ENCODE results near the gene GPHN.

Gene GPHN

DNA sequence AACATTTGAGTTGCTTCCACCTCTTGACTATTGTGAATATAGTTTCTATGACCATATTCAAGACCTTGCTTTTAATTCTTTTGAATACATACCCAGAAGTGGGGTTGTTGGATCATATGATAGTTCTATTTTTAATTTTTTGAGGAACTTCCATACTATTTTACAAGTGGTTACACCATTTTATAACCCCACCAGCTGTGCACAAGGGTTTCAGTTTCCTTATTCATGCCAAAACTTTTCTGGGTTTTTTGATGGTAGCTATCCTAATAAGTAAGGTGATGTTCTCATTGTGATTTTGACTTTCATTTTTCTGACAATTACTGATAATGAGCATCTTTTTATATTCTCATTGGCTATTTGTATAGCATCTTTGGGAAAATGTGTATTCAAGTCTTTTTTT is 571.9 kb downstream of the GPHN start:
- DNase-seq, result no peak

GRCh38 chr14:67108230-67108629 is 600.3 kb downstream of the GPHN start:
- no peak for DNase-seq

- no peak for DNase-seq
Observed at GRCh38 chr14:67111022-67111421, 603.1 kb downstream of the GPHN start.

GRCh38 chr14:67112344-67112743 is 604.4 kb downstream of the GPHN start:
- DNase-seq, result no peak

GRCh38 chr14:67127174-67127573 is 619.2 kb downstream of the GPHN start:
- no peak for DNase-seq

DNA sequence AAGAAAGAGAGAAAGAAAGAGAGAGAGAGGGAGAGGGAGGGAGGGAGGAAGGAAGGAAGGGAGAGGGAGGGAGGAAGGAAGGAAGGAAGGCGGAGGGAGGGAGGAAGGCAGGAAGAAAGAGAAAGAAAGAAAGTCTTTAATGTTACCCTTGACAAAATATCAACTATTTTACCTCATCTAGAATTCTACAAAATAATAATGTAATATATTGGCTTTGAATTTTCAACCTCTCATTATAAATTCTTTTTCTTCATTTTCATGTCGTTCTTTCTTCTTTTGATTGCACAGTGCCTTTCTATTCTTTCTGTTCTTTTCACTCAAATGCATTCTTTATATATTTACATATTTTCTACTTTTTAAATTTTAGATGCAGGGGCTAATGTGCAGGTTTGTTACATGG is 621.8 kb downstream of the GPHN start:
- DNase-seq, result no peak

GRCh38 chr14:67131691-67132090 is 623.7 kb downstream of the GPHN start:
- no peak for DNase-seq

DNA sequence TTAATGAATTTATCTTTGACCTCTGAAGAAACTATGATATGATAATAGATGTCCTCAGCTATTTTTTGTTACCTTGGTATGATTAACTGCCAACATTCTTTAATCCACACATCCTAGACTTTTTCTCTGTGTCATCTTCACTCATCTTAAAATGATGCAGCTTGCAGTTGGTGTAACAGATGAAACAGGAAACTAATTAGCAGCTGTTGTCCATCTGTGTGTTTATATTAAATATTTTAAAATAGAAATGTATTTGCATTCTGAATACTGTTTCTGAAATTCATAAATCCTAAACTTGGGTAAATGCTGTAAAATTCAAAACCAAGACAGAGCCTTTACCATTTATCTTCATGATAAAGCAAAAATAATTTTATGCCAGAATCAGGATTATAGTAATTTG is 625.2 kb downstream of the GPHN start:
- no peak for DNase-seq

DNA sequence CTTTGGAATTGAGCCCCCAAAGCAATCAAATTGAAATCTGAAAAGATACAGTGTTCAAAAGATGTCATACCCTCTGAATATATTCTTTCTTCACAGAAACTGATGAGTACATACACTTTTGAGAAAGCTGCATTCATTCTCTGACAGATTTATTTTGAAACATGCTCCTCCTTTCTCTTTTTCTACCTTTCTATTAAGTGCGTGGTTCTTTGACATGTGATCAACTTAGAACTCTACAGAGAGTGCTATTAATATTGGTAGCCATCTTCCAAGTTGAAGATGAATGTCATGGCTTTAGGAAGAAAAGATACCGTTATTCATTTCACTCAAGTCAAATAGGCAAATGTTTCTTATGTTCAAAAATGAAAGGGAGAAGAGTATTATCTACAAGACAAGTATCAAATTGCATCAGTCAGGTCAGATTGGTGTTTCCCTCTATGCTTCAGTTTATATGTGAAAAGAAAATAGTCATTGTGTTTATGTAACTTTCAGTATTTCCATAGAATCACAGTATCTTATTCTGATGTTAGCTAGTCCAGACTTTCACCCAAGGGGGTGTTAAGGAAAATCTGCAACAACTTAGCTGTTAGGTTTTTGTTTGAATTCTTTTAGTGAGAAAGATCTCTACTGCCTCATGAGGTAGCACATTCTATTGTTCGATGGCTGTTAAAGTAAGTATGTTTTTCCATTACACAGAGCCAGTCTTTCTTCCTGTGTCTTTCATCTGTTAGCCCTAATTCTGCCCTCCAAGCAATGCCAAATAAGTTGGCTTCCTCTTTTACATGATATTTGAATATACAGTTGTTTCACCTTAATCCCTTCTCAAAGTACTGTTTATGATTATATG is 625.9 kb downstream of the GPHN start:
- no peak for DNase-seq

GRCh38 chr14:67137744-67138371 is 629.9 kb downstream of the GPHN start:
- DNase-seq, result no peak

GRCh38 chr14:67140556-67140955 is 632.6 kb downstream of the GPHN start:
- DNase-seq, result no peak

DNA sequence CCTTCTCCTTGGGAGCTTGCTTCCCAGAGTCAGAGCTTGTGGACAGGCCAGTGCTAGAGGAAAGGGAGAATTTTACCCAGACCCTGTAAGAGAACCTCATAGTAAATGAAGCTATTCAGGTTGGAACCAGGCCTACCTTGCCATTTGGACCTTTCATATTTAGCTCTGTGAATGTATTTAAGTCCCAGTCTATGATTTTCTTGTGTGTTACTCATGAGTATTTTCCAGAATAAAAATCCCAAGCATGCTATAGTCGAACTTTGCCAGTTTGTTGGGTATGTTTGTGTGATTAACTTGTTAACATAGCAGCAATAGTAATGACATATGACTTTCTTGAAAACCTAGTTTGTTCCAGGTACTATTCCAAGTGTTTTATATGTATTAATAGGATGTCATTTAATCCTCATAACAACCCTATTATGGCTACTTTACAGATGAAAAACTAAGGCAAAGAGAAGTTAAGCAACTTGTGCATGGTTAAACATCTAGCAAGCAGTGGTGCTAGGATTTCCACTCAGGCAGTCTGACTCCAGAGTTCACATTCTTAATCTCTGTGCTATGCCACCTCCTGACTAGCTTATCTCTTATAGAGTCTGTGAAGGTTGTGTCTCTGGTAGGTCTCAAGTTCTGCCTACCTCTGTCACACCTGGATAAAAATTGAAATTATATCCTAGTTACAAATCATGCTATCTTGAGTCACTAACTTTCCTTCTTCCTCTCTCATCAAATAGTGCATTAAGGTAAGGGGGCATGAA is 633.4 kb downstream of the GPHN start:
- DNase-seq, result no peak

GRCh38 chr14:67151082-67151666 is 643.2 kb downstream of the GPHN start:
- no peak for DNase-seq

DNA sequence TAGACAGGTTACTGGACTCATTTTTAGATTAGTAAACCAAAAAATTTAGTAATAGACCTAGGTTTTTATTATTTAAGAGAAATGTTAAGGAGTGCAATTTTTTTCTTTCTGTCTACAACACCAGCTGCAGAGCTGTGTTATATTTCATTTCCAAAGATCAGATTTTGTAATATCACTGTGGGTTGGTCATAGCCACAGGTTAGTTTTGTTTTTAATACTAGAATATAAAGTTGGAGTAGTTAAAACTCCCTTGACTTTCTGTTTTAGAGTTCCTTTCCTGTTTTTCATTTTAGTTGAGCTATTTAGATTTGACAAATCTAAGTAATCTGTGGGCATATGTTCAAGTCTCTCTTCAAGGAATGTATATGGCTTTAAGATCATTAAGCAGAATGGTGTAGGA is 650.6 kb downstream of the GPHN start:
- DNase-seq, result no peak

DNA sequence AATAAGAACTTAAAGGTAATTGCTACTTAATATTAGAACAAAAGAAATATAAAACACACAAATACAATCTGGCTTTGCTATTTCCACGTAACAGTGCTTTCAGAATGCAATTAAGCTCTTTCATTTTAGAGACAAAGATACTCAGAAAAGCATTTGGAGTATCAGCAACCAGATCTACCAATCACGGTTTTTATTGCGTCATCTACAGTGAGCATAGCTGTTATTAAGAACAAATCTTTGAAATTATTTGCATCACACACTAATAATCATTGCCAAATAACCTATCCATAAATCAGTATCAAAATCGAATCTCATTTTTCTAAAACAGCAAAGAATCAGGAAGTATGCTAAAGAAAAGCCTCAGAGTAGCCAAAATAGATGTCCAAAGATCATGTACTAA is 654.4 kb downstream of the GPHN start:
- DNase-seq, result no peak

GRCh38 chr14:67166450-67166853 is 658.5 kb downstream of the GPHN start:
- DNase-seq, result peak; percentile 50

- DNase-seq, result no peak
Observed at GRCh38 chr14:67167420-67168109, 659.6 kb downstream of the GPHN start.

- no peak for DNase-seq
Observed at GRCh38 chr14:67168110-67168441, 660.1 kb downstream of the GPHN start.

DNA sequence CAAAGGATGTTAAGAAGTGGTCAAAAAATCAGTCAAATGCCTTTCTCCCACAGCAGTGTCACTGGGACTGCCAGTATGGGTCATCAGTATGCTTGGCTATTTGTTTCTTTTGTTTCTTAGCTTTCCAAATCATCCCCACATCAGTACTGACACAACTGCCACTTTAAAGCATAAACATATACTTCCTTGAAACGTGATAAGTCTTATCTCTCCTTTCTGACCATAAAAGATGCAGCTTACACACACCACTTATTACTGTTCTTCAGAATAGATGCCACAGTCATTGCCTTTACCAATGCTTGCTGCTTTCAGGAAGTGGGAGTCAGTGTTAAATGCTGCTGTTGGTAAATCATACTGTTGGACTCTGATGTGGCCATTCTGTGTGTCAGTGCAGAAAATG is 662.7 kb downstream of the GPHN start:
- DNase-seq, result no peak

- no peak for DNase-seq
Observed at GRCh38 chr14:67172056-67172455, 664.1 kb downstream of the GPHN start.

GRCh38 chr14:67172520-67172919 is 664.6 kb downstream of the GPHN start:
- DNase-seq, result no peak

GRCh38 chr14:67173719-67174118 is 665.8 kb downstream of the GPHN start:
- DNase-seq, result no peak

GRCh38 chr14:67186172-67186768 is 678.3 kb downstream of the GPHN start:
- DNase-seq, result no peak
